Measurements from ENCODE around the gene EDAR.

EDAR gene

DNA sequence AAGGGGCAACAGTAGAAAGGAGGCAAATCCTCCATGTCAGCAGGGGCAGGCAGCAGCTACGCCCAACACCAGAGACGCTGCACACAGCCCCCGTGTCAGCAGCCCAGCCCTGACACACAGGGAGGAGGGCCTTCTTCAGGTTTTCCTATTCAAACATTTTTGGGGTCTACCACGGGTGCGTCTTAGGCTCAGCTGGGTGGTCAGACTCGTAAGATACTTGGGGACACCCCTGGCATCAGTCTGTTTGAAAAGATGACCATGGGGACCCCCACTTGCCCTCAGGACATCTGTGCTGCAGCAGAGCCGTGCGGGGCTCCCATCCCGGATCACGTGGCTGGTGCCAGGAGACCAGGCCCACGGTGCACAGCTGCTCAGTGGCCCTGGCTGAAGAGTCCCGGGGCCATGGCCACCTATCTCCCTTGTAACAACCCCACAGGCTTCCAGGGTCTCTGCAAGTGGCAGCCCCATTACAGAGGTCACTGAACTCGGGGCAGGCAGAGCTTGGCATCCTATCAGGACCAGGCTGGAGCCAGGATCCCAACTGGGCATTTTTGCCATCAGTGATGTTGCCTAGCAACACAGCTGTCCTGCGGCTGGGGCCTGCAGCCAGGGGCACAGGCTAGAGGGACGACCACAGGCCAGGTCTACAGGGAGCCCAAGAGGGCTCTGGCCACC is 82.5 kb downstream of the EDAR start:
- DNase-seq, result no peak

DNA sequence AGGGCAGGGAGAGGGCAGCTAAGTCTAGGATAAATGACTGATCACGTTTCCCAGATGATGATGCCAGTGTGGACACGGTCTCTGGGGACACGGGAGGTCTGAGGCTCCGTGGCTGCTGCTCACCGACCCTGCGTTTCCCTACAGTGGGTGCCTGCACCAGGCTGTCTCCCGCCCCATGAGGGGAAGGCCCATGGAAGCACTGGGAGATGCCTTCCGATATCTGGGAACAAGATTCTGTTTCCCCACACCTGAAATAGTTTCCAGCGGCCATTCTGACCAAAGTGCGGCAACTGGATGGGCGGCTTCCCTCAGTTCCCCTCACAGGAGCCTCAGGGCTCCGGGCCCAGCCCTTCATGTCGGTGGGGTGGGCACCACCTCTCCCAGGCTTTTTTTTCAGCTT is 83.1 kb downstream of the EDAR start:
- no peak for DNase-seq

DNA sequence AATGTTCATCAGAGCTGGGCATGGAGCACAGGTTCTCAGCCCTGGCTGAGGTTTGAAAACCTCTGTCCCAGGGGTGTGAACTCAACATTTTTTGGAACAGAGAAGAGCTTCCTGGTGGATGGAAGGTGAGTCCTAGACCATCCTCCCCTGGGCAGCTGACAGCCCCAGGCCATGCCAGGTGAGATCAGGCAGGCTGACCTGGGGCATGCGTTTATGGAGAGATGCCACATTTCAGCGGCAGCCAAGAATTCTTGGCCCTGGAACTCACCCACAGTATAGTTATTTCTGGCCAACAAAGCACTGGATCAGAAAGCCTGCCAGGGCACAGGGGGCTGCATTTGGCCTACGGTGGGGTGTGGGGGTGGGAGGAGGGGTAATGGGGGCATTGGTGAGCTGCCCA is 83.8 kb downstream of the EDAR start:
- DNase-seq, result no peak

DNA sequence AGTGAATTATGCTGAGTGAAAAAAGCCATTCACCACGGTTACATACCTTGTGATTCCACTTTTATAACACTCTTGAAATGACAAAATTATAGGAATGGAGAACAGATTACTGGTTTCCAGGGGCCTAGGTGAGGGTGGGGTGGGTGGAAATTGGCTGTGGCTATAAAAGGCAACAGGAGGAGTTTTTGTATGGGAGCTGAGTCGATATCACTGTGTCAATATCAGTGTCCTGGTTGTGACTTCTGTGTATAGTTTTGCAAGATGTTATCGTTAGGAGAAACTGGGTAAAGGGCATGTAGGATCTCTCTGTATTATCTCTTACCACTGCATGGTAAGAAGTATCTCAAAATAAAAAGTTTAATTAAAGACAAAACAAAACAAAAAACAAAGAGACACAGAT is 84.3 kb downstream of the EDAR start:
- no peak for DNase-seq

- no peak for DNase-seq
These were observed 90.5 kb downstream of the EDAR start for GRCh38 chr2:108898315-108899082.

GRCh38 chr2:108896741-108897140 is 92.3 kb downstream of the EDAR start:
- DNase-seq, result no peak

DNA sequence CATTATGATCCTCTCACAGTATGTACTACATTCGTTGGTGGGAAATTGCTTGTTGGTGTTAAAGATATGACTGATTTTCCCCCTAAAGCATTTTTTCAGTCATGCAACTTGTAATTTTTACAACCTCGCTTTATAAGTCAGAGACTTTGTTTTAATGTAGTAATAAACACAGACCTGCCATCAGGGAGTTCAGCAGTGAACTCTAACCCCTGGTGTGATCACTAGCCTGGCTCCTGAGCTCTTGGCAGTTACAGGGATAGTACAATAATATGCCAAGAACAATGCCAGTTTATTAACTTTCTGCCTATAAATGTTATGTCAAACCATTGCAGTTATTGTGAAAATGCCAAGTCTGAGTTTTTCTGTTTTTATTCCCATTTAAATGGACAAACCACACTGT is 93.8 kb downstream of the EDAR start:
- no peak for DNase-seq

DNA sequence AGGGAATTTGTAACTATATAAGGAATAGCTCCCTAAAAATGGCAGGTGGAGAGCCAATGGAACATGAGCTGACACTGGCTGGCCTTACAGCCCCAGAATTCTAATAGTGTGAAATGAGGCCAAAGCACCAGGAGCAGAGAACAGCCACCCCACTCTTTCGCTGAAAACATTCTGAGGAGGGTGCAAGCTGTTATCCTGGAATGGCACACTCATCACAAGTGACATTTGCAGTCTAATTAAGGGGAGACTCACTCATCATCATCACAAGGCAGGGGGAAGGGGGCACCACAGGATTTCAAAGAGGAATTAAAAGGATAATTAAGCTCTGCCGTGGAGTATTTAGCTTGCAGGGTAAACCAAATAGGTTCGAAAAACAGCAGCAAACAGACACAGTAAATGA is 94.3 kb downstream of the EDAR start:
- no peak for DNase-seq

DNA sequence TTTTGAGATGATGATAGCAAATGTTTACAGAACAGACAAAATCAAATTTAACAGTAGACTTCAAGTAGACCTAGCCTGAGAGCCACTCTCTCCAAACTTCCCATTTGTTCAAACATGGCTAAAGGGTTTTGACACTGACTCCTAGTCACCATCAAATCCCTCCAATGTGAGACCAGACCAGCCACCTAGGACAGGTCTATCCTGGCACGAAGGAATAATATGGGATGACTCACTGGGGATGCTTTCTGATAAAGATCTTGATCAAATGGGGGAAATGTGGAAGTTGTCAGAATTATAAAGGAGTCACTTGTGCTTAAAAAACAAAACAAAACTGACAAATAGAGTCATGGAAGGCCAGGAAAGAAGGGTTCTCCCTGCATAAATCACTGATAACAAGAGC is 95.7 kb downstream of the EDAR start:
- no peak for DNase-seq

- DNase-seq, result no peak
These were observed 99.1 kb downstream of the EDAR start for GRCh38 chr2:108889907-108890306.

DNA sequence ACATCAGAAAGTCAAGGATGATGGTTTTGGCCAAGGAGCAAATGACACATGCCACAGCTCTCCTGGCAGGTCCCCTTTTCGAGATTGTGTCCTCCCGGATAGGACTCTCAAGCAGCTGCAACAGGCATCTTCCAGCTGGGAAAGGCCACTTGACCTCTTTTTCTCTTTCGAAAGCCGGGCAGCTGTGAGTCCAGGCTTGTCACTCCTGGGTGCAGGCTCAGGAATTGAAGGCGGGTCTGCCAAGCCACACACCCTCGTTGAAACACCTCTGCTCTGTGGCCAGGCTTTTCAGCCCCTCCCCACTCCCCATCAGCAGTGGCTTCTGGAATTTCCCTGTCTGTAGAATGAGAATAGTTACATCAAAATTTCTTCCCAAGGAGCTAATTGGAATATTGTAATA is 104.4 kb downstream of the EDAR start:
- no peak for DNase-seq

DNA sequence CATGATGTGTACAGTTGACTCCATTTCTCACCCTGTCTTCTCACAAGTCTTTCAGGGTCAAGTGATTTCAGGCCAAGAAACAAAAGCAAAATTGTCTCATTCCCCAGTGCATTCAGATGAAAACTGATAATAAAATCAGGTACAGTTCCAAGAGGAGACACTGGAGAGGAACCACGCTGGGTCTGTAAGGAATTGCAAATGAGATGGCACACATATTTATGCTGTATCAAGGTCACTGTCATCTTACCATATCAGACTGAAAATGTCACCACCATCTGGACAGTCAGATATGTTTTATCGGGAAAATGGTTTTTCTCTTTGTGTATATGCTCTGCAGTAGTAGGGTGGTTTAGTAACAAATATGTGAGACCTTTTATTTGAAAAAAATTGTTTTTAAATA is 110.7 kb downstream of the EDAR start:
- DNase-seq, result no peak

GRCh38 chr2:108877506-108877905 is 111.5 kb downstream of the EDAR start:
- DNase-seq, result no peak

DNA sequence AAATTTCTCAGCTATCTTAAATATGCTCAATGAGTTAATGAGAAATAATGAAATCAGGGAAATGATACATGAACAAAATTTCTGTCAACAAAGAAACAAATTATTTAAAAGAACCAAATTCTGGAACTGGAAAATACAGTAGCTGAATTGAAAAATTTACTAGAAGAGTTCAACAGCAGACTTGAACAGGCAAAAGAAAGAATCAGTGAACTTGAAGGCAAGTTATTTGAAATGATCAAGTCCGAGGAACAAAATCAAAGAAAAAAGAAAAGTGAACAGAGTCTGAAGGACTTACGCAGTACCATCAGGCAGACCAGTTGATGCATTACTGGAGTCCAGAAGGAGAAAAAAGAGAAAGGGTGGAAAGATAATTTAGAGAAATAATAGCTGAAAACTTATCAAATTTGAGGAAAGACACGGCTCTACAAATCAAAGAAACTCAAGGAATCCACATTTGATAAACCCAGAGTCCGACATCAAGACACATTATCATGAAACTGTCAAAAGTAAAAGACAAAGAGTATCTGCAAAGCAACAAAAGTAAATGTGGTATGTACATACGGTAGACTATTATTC is 118.9 kb downstream of the EDAR start:
- no peak for DNase-seq

DNA sequence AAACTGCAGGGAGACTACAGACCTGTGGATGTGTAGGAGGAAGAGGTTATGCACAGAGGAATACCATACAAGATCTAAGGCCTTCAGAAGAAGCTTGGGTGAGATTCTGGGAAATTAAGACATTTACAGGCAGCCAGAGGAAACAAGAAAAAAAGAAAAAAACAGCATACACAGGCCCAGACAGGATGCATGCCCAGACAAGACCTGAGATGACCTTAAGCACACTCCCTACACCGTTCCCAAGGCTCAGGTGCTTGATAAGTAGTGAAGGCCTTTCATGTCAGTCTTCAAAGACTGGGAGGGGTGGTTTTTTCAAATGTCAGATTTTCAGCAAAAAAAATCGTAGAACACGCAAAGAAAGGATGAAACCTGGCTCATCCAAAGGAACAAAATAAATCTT is 119.5 kb downstream of the EDAR start:
- DNase-seq, result no peak

- DNase-seq, result no peak
These were observed 120.1 kb downstream of the EDAR start for GRCh38 chr2:108868911-108869310.

DNA sequence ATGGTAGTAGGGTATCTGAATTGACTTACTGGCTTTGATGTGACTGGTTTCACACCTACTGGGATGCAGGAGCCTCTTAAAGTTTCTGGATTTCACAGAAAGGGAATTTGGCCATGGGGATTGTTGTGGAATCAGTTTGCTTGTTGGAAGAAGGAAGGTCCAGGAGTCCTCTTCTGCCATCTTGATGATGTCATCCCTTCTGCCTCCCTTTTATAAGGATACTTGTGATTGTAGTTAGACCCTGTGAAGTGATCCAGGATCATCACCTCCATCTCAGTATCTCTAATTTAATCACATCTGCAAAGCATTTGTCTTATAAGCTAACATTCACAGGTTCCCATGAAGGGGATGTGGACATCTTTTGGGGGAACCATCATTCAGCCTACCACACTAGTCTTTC is 123.0 kb downstream of the EDAR start:
- DNase-seq, result no peak

DNA sequence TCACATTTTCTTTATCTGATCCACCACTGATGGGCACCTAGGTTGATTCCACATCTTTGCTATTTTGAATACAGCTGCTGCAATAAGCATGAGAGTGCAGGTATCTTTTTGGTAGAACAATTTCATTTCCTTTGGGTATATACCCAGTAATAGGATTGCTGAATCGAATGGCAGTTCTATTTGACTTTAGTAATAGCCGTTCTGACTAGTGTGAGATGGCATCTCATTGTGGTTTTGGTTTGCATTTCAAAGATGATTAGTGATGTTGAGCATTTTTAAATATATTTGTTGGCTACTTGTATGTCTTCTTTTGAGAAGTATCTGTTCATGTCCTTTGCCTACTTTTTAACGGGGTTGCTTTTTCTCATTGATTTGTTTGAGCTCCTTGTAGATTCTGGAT is 130.1 kb downstream of the EDAR start:
- DNase-seq, result no peak

GRCh38 chr2:108855194-108855593 is 133.8 kb downstream of the EDAR start:
- no peak for DNase-seq

- no peak for DNase-seq
These were observed 134.5 kb downstream of the EDAR start for GRCh38 chr2:108854484-108854883.

DNA sequence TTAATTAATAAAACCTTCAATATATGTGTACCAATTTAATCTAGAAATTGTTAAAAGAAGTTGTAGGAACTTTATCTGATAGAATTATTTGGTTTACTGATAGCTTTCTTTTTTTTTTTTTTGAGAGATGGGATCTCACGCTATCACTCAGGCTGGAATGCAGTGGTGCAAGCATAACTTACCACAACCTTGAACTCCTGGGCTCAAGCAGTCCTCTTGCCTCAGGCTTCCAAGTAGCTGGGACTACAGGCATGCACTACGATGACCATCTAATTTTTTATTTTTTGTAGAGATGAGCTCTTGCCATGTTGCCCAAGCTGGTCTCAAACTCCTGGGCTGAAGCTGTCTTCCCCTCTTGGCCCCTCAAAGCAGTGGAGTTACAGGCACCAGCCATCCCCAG is 135.6 kb downstream of the EDAR start:
- no peak for DNase-seq

GRCh38 chr2:108852375-108852774 is 136.6 kb downstream of the EDAR start:
- DNase-seq, result no peak

DNA sequence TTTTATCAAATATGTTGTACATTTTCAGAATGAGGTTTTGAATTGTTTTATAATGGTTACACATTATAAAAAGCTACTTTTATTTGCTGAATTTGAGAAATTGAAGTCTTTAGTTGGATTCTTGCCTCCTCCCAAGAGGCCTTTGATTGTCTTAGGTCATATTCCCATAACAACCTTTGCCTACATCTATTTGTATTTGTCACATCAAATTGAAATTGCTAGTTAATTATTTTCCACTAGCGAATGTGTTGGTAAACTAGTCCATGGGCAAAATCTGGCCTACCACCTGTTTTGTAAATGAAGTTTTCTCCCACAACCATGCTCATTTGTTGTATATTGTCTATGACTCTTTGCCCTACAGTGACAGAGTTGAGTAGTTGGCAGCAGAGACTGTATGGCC is 142.0 kb downstream of the EDAR start:
- no peak for DNase-seq

DNA sequence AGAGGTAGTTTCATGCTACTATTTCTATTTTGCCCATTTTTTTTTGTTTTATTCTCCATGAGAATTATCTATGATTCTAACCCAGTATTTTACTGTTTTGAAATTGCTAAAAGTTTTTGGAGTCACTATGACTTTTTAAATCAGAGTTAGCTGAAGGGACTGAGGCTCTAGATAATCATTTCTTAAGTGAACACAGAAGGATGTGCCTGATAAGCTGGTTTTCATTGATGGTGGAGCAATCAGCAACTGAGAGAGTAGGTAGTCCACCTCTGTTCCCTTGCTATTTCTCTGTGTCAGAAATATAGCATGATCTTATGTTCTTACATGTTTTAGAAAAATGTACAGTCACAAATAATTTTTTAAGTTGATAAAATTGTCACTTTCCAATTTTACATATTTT is 143.1 kb downstream of the EDAR start:
- no peak for DNase-seq

Measured in MV-4-11 (cell line).